H9 (cell line): ENCODE data around the gene CDK17. TPM values are rescaled to one million over a fixed set of nuclear protein-coding genes. Genes with fewer than 3 reads are reported as not detected.

Source experiments
- DNase-seq: peaks from one replicate; pipeline ENCODE4 v3.0.0-alpha.2; 2017
- H2AFZ ChIP-seq: one replicate; pipeline ENCODE4 v1.6.1; 2013; ENCODE audit warnings: mild to moderate bottlenecking, low read length, control low read depth, moderate library complexity
- H2AK5ac ChIP-seq: 2 replicates; pipeline ENCODE4 v1.6.1; 2013; ENCODE audit warnings: low read length, control low read depth, mixed read lengths; ENCODE audit not compliant: insufficient read length
- H2BK120ac ChIP-seq: one replicate; pipeline ENCODE4 v1.6.1; 2013; ENCODE audit warnings: low read depth, mild to moderate bottlenecking, low read length, control low read depth, inconsistent platforms; ENCODE audit not compliant: poor library complexity, severe bottlenecking
- H2BK12ac ChIP-seq: 2 replicates; pipeline ENCODE4 v1.6.1; 2013; ENCODE audit warnings: low read length, control low read depth, mixed read lengths, low read depth; ENCODE audit not compliant: insufficient read length
- H2BK15ac ChIP-seq: 2 replicates; pipeline ENCODE4 v1.6.1; 2013; ENCODE audit warnings: low read depth, low read length, control low read depth
- H2BK20ac ChIP-seq: one replicate; pipeline ENCODE4 v1.6.1; 2013; ENCODE audit warnings: low read depth, mild to moderate bottlenecking, low read length, control low read depth, inconsistent platforms; ENCODE audit not compliant: poor library complexity, severe bottlenecking
- H2BK5ac ChIP-seq: 2 replicates; pipeline ENCODE4 v1.6.1; 2013; ENCODE audit warnings: low read length, control low read depth, mixed read lengths; ENCODE audit not compliant: insufficient read length
- H3K14ac ChIP-seq: 2 replicates; pipeline ENCODE4 v1.6.1; 2013; ENCODE audit warnings: low read length, control low read depth; ENCODE audit not compliant: insufficient read depth
- H3K18ac ChIP-seq: 2 replicates; pipeline ENCODE4 v1.6.1; 2013; ENCODE audit warnings: low read depth, mild to moderate bottlenecking, mixed read lengths, low read length, control low read depth; ENCODE audit not compliant: insufficient read length
- H3K23ac ChIP-seq: 2 replicates; pipeline ENCODE4 v1.6.1; 2013; ENCODE audit warnings: low read length, control low read depth, mixed read lengths, low read depth; ENCODE audit not compliant: insufficient read length
- H3K23me2 ChIP-seq: 2 replicates; pipeline ENCODE4 v1.6.1; 2013; ENCODE audit warnings: low read depth, mild to moderate bottlenecking, mixed read lengths, low read length, control low read depth; ENCODE audit not compliant: insufficient read length, poor library complexity, severe bottlenecking
- H3K27ac ChIP-seq: 2 replicates; pipeline ENCODE4 v1.5.1; 2013; ENCODE audit warnings: low read length, control low read depth, mixed read lengths, low read depth; ENCODE audit not compliant: insufficient read length
- H3K27me3 ChIP-seq: 2 replicates; pipeline ENCODE4 v1.6.1; 2013; ENCODE audit warnings: low read length, control low read depth, inconsistent platforms; ENCODE audit not compliant: insufficient read depth
- H3K4ac ChIP-seq: 2 replicates; pipeline ENCODE4 v1.6.1; 2013; ENCODE audit warnings: low read depth, mild to moderate bottlenecking, control low read depth, inconsistent platforms, low read length, moderate library complexity
- H3K4me1 ChIP-seq: 2 replicates; pipeline ENCODE4 v1.6.1; 2013; ENCODE audit warnings: low read length, control low read depth, inconsistent platforms; ENCODE audit not compliant: insufficient read depth
- H3K4me2 ChIP-seq: 2 replicates; pipeline ENCODE4 v1.6.1; 2013; ENCODE audit warnings: low read length, control low read depth, mixed read lengths; ENCODE audit not compliant: insufficient read length, insufficient read depth
- H3K56ac ChIP-seq: 2 replicates; pipeline ENCODE4 v1.6.1; 2013; ENCODE audit warnings: low read depth, mild to moderate bottlenecking, mixed read lengths, low read length, control low read depth; ENCODE audit not compliant: insufficient read length
- H3K79me1 ChIP-seq: 2 replicates; pipeline ENCODE4 v1.6.1; 2013; ENCODE audit warnings: low read depth, mild to moderate bottlenecking, moderate library complexity, low read length, control low read depth, inconsistent platforms; ENCODE audit not compliant: insufficient read depth, poor library complexity, severe bottlenecking
- H3K79me2 ChIP-seq: 2 replicates; pipeline ENCODE4 v1.6.1; 2013; ENCODE audit warnings: low read length, control low read depth, inconsistent platforms; ENCODE audit not compliant: insufficient read depth
- H3K9ac ChIP-seq: 2 replicates; pipeline ENCODE4 v1.6.1; 2013; ENCODE audit warnings: low read length, control low read depth, mixed read lengths; ENCODE audit not compliant: insufficient read length; ENCODE audit errors: extremely low read depth
- H3K9me3 ChIP-seq: one replicate; pipeline ENCODE4 v1.6.1; 2013; ENCODE audit warnings: low read depth, low read length, inconsistent platforms; ENCODE audit not compliant: control insufficient read depth
- H3T11ph ChIP-seq: one replicate; pipeline ENCODE4 v1.6.1; 2013; ENCODE audit warnings: mild to moderate bottlenecking, low read length, control low read depth, inconsistent platforms
- H4K20me1 ChIP-seq: one replicate; pipeline ENCODE4 v1.6.1; 2013; ENCODE audit not compliant: control insufficient read depth, insufficient read length, insufficient read depth
- H4K5ac ChIP-seq: 2 replicates; pipeline ENCODE4 v1.6.1; 2013; ENCODE audit warnings: low read depth, mild to moderate bottlenecking, mixed read lengths, low read length, control low read depth; ENCODE audit not compliant: insufficient read length
- H4K8ac ChIP-seq: replicated peaks from 2 replicates; pipeline ENCODE4 v1.6.1; 2013; ENCODE audit warnings: low read length, control low read depth, mixed read lengths, low read depth; ENCODE audit not compliant: insufficient read length
- H4K91ac ChIP-seq: 2 replicates; pipeline ENCODE4 v1.6.1; 2013; ENCODE audit warnings: low read depth, mild to moderate bottlenecking, moderate library complexity, mixed read lengths, low read length, control low read depth; ENCODE audit not compliant: insufficient read length
- H3K27ac Mint-ChIP-seq, 3 experiments: 2 replicates in 2 of 3; 3 replicates in 1 of 3; pipeline ENCODE4 v1.8.0; 2020 to 2021; ENCODE audit warnings: mixed read lengths in 3 of 3, mild to moderate bottlenecking in 1 of 3, moderate library complexity in 1 of 3
- H3K27me3 Mint-ChIP-seq: 2 replicates; pipeline ENCODE4 v1.8.0; 2021; ENCODE audit warnings: low read depth, mild to moderate bottlenecking, moderate library complexity, mixed read lengths
- H3K36me3 Mint-ChIP-seq, 3 experiments: 2 replicates in 2 of 3; 3 replicates in 1 of 3; pipeline ENCODE4 v1.8.0; 2020 to 2021; ENCODE audit warnings: low read depth in 3 of 3, mixed read lengths in 3 of 3; ENCODE audit not compliant: insufficient read depth in 1 of 3
- H3K4me1 Mint-ChIP-seq, 2 experiments: 2 replicates each; pipeline ENCODE4 v1.8.0; 2020; ENCODE audit warnings: mixed read lengths in 2 of 2
- H3K4me3 Mint-ChIP-seq, 2 experiments: 2 replicates in 1 of 2; 3 replicates in 1 of 2; pipeline ENCODE4 v1.8.0; 2020 to 2021; ENCODE audit warnings: mild to moderate bottlenecking in 2 of 2, mixed read lengths in 2 of 2, moderate library complexity in 1 of 2
- H3K9me3 Mint-ChIP-seq, 2 experiments: 2 replicates in 1 of 2; 3 replicates in 1 of 2; pipeline ENCODE4 v1.8.0; 2020; ENCODE audit warnings: mild to moderate bottlenecking in 2 of 2, mixed read lengths in 2 of 2, moderate library complexity in 1 of 2
- WGBS: extraction: QIAGEN DNeasy Blood & Tissue Kit; methylation state at CpG from one replicate; pipeline ENCODE4 v1.1.7; 2013; ENCODE audit warnings: missing lambda C conversion rate, low lambda C conversion rate, mixed read lengths; ENCODE audit not compliant: insufficient read length; ENCODE audit errors: extremely low coverage; 5-methylcytosine and 5-hydroxymethylcytosine counted together
- total RNA-seq: library from RNA; stranded (reverse); gene quantifications from 2 replicates; pipeline ENCODE4 v1.2.1, GENCODE V29; 2021
- TF ChIP-seq, protein P1 (sequence below): fragments of 200-600 bp; sonication (generic); conservative IDR thresholded peaks from 3 replicates; pipeline ENCODE4 v1.8.0; 2021; ENCODE audit warnings: antibody characterized with exemption, mild to moderate bottlenecking

CDK17 gene
- total RNA-seq, 1 experiment from 2014 or later, result 28.8 TPM

DNA sequence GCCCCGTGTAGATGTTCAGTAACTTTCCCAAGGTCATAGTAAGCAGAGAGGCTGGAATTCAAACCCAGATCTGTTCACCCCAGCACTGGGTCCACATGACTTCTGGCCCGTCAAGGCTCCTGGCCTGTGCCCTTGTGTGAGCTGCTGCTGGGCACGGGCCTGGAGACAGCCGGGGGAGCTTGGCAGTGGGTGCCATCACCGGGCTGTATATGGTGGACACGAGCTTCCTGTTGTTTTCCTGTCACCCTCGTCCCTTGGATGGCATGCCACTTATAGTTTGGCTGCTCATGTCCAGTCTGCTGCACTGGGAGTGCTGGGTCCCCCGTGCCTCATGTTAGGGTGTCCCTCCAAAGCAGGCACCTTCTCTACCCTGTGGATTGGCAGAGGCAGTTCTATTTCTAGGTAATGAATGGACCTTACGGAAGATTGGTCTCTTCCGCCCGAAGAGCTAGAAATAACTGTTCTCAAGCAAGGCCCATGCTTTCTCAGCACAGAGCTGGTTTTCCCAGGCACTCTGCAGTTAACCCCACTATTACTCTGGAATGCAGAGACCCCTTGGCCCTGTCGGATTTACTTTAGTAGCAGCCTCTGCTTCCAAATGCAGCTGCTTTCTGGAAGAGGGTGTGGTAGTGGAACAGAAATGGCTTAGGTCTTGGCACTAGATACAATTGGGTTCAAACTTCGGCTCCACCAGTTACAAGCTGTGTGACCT is 161.7 kb downstream of the CDK17 start:
- Histone ChIP-seq H2AFZ (no peak overlapping the region), H3K9ac (no peak overlapping the region), H3K4ac (no peak overlapping the region), H3K14ac (no peak overlapping the region), H3K79me1 (no peaks in the 10 kb centered on the region), H2BK12ac (no peak overlapping the region), H3T11ph (no peak overlapping the region), H3K27me3 (no peaks in the 10 kb centered on the region), H2BK5ac (no peak overlapping the region), H4K20me1 (no peaks in the 10 kb centered on the region), H3K79me2 (no peaks in the 10 kb centered on the region), H3K4me1 (no peaks in the 10 kb centered on the region), H4K91ac (no peak overlapping the region), H3K27ac (no peak overlapping the region), H2BK20ac (no peak overlapping the region), H3K9me3 (no peaks in the 10 kb centered on the region), H2AK5ac (no peak overlapping the region), H3K23ac (no peak overlapping the region), H3K18ac (no peak overlapping the region), H4K8ac (no peak overlapping the region), H2BK15ac (no peak overlapping the region), H3K23me2 (peaks cover 3% of the 10 kb centered on the region), H2BK120ac (no peak overlapping the region), H3K56ac (no peak overlapping the region), H4K5ac (no peak overlapping the region), H3K4me2 (no peak overlapping the region)
- Mint-ChIP-seq H3K27ac (no peak overlapping the region), H3K36me3 (no peaks in the 10 kb centered on the region), H3K4me1 (peaks cover 7 to 12% of the 10 kb centered on the region in 2 experiments), H3K9me3 (no peaks in the 10 kb centered on the region), H3K4me3 (no peak overlapping the region), H3K27me3 (no peaks in the 10 kb centered on the region)
- TF ChIP-seq, protein P1, sequence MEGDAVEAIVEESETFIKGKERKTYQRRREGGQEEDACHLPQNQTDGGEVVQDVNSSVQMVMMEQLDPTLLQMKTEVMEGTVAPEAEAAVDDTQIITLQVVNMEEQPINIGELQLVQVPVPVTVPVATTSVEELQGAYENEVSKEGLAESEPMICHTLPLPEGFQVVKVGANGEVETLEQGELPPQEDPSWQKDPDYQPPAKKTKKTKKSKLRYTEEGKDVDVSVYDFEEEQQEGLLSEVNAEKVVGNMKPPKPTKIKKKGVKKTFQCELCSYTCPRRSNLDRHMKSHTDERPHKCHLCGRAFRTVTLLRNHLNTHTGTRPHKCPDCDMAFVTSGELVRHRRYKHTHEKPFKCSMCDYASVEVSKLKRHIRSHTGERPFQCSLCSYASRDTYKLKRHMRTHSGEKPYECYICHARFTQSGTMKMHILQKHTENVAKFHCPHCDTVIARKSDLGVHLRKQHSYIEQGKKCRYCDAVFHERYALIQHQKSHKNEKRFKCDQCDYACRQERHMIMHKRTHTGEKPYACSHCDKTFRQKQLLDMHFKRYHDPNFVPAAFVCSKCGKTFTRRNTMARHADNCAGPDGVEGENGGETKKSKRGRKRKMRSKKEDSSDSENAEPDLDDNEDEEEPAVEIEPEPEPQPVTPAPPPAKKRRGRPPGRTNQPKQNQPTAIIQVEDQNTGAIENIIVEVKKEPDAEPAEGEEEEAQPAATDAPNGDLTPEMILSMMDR, result no peak
- no peak for DNase-seq
- WGBS, result no CpG with 5 or more reads among the region's 13 CpGs
